PC-3 (cell line): Measurements from ENCODE around the gene NOTO. TPM values are rescaled to one million over a fixed set of nuclear protein-coding genes. Genes with fewer than 3 reads are reported as not detected.
"Not testable (repeated sequence)": the region's sequence is repeated elsewhere in the genome, so short reads cannot be mapped to it uniquely, and the experiment has no call there.

Experiments
- ATAC-seq: fragments of 200-7000 bp; cut with Tn5 transposase; 2 replicates; pipeline ENCODE4 v1.9.1; 2020; ENCODE audit warnings: mild to moderate bottlenecking, moderate library complexity
- BruUV-seq: library from RNA; stranded (reverse); fragments of 400-500 nt; replicated peaks from 2 replicates; lab custom pipeline; 2021; lab: Mats Ljungman, UMichigan
- CTCF ChIA-PET: fragments of 300-600 bp; sonication (Branson Sonifier 250); formaldehyde crosslinking; loops from one replicate; lab custom pipeline; 2022; ENCODE audit warnings: antibody characterized with exemption; lab: Charles Lee
- POLR2A ChIA-PET: fragments of 300-600 bp; sonication (Branson Sonifier 250); formaldehyde crosslinking; loops from one replicate; lab custom pipeline; 2022; ENCODE audit warnings: antibody characterized with exemption; ENCODE audit not compliant: unreplicated experiment; lab: Charles Lee
- DNase-seq: peaks from one replicate; pipeline ENCODE4 v3.0.0-alpha.2; 2015
- H2AFZ ChIP-seq: fragments of 300-600 bp; sonication (generic); 2 replicates; pipeline ENCODE4 v1.6.0; 2016; ENCODE audit warnings: antibody characterized with exemption, low read length
- H3F3A ChIP-seq: fragments of 300-600 bp; sonication (generic); one replicate; pipeline ENCODE4 v1.6.0; 2017; ENCODE audit warnings: antibody characterized with exemption, low read length, control low read depth, mild to moderate bottlenecking; ENCODE audit not compliant: unreplicated experiment
- H3K27ac ChIP-seq: fragments of 300-600 bp; sonication (generic); 2 replicates; pipeline ENCODE4 v1.5.1; 2016; ENCODE audit warnings: mild to moderate bottlenecking, low read length
- H3K27me3 ChIP-seq: fragments of 300-600 bp; sonication (generic); 2 replicates; pipeline ENCODE4 v1.6.1; 2016; ENCODE audit warnings: low read length, mixed read lengths
- H3K36me3 ChIP-seq: fragments of 300-600 bp; sonication (generic); 2 replicates; pipeline ENCODE4 v1.6.1; 2016; ENCODE audit warnings: low read depth, mixed run types, low read length, mixed read lengths
- H3K4me1 ChIP-seq: fragments of 300-600 bp; sonication (generic); 2 replicates; pipeline ENCODE4 v1.5.1; 2016; ENCODE audit warnings: low read length; ENCODE audit not compliant: insufficient read depth
- H3K4me2 ChIP-seq: fragments of 300-600 bp; sonication (generic); 2 replicates; pipeline ENCODE4 v1.6.0; 2016; ENCODE audit warnings: low read length
- H3K4me3 ChIP-seq: fragments of 300-600 bp; sonication (generic); 2 replicates; pipeline ENCODE4 v1.5.1; 2016; ENCODE audit warnings: mild to moderate bottlenecking, low read length, mixed read lengths
- H3K79me2 ChIP-seq: fragments of 300-600 bp; sonication (generic); 2 replicates; pipeline ENCODE4 v1.6.1; 2017; ENCODE audit warnings: low read length, mixed read lengths
- H3K9ac ChIP-seq: fragments of 300-600 bp; sonication (generic); 2 replicates; pipeline ENCODE4 v1.6.0; 2016; ENCODE audit warnings: mild to moderate bottlenecking, low read length
- H3K9me2 ChIP-seq: fragments of 300-600 bp; sonication (generic); replicated peaks from 2 replicates; pipeline ENCODE4 v1.6.1; 2016; ENCODE audit warnings: mixed run types, low read length, mixed read lengths
- H3K9me3 ChIP-seq: fragments of 300-600 bp; sonication (generic); 2 replicates; pipeline ENCODE4 v1.6.1; 2016; ENCODE audit warnings: low read length, mixed read lengths
- H4K20me1 ChIP-seq: fragments of 300-600 bp; sonication (generic); 2 replicates; pipeline ENCODE4 v1.6.1; 2016; ENCODE audit warnings: low read length, mixed read lengths
- EZH2 ChIP-seq: fragments of 300-600 bp; sonication (generic); IDR thresholded peaks from one replicate; pipeline ENCODE4 v1.6.1; 2017; ENCODE audit warnings: antibody characterized with exemption, mild to moderate bottlenecking, low read length; ENCODE audit not compliant: unreplicated experiment
- EZH2phosphoT487 ChIP-seq: fragments of 300-600 bp; sonication (generic); IDR thresholded peaks from 2 replicates; pipeline ENCODE4 v1.6.1; 2018; ENCODE audit warnings: mild to moderate bottlenecking, antibody characterized with exemption, low read length, borderline replicate concordance
- intact Hi-C: fragments of 100-400 bp; cut with micrococcal nuclease; formaldehyde crosslinking; loops from 2 replicates; pipeline ENCODE4 v1.9.0; 2023
- total RNA-seq: library from RNA; depleted of rRNA; stranded (reverse); fragments of >200 nt; gene quantifications from 2 replicates; pipeline ENCODE4 v1.2.3, GENCODE V29; 2014
- TF ChIP-seq, protein P1 (sequence below): fragments of 300-600 bp; sonication (generic); conservative IDR thresholded peaks from 2 replicates; pipeline ENCODE4 v1.5.1; 2017; ENCODE audit warnings: antibody characterized with exemption, low read depth, mild to moderate bottlenecking, low read length

Gene NOTO
- total RNA-seq, 1 experiment from 2014 or later = 0.07 TPM

GRCh38 chr2:73168348-73168747, 34.0 kb upstream of the NOTO start:
- CTCF ChIA-PET, H3K79me2 ChIP-seq, intact Hi-C loops, H3K4me2 ChIP-seq, H3K9ac ChIP-seq, H3K4me3 ChIP-seq, DNase-seq, POLR2A ChIA-PET, BruUV-seq, H2AFZ ChIP-seq, H4K20me1 ChIP-seq, H3K27ac ChIP-seq, H3F3A ChIP-seq, H3K36me3 ChIP-seq, H3K9me3 ChIP-seq, H3K4me1 ChIP-seq, ATAC-seq, H3K27me3 ChIP-seq, H3K9me2 ChIP-seq: not testable (repeated sequence)

- CTCF ChIA-PET, H3K27me3 ChIP-seq, H3K9me2 ChIP-seq, ATAC-seq, POLR2A ChIA-PET, H3K4me2 ChIP-seq, H4K20me1 ChIP-seq, DNase-seq, H3K4me3 ChIP-seq, H3K9me3 ChIP-seq, H2AFZ ChIP-seq, BruUV-seq, H3K79me2 ChIP-seq, H3K36me3 ChIP-seq, intact Hi-C loops, H3K4me1 ChIP-seq, H3K27ac ChIP-seq, H3F3A ChIP-seq, H3K9ac ChIP-seq: not testable (repeated sequence)
These were observed 32.0 kb upstream of the NOTO start for GRCh38 chr2:73170341-73170740.

DNA sequence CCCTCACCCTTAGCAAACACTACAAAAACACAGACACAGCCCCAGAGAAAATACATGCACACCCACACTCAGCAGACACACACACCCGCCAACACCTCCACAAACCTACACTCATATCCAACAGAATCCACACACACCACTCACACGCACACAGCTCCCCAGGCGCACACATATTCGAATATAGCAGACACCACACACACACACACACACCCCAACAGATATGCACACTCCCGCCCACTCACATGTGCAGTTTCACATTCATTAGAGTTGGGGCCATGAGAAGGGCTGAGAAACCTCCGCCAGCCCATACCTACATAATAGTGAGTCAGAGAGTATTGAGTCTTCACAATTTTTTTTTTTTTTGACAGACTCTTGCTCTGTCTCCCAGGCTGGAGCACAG, 29.4 kb upstream of the NOTO start:
- no peak for TF ChIP-seq EZH2
- no peak for TF ChIP-seq EZH2phosphoT487
- Histone ChIP-seq H3K4me1 (peaks cover 22% of the 10 kb centered on the region), H3K27me3 (peaks cover 8% of the 10 kb centered on the region; the same call in 1 of the 2 replicates), H3K79me2 (no peaks in the 10 kb centered on the region), H4K20me1 (no peaks in the 10 kb centered on the region), H3K4me2 (no peak overlapping the region), H3K36me3 (no peaks in the 10 kb centered on the region), H2AFZ (no peak overlapping the region), H3K9me2 (no peaks in the 10 kb centered on the region), H3F3A (no peaks in the 10 kb centered on the region), H3K4me3 (no peak overlapping the region), H3K9ac (no peak overlapping the region), H3K9me3 (no peaks in the 10 kb centered on the region), H3K27ac (no peak overlapping the region)
- ATAC-seq = no peak
- POLR2A ChIA-PET = no interaction called here
- intact Hi-C loops = no loop called here
- CTCF ChIA-PET = no interaction called here
- BruUV-seq = no TSS peak
- no peak for DNase-seq

- Histone ChIP-seq H2AFZ (no peak overlapping the region), H3F3A (no peaks in the 10 kb centered on the region), H3K9me3 (no peaks in the 10 kb centered on the region), H3K4me1 (peaks cover 22% of the 10 kb centered on the region), H3K4me3 (no peak overlapping the region), H3K27me3 (peaks cover 13% of the 10 kb centered on the region; the same call in 1 of the 2 replicates), H3K9me2 (no peaks in the 10 kb centered on the region), H3K27ac (no peak overlapping the region), H4K20me1 (no peaks in the 10 kb centered on the region), H3K36me3 (no peaks in the 10 kb centered on the region), H3K4me2 (no peak overlapping the region), H3K79me2 (no peaks in the 10 kb centered on the region), H3K9ac (no peak overlapping the region)
- DNase-seq = no peak
- intact Hi-C loops = no loop called here
- ChIA-PET CTCF (no interaction called here), POLR2A (no interaction called here)
- BruUV-seq = no TSS peak
- no peak for TF ChIP-seq EZH2
- TF ChIP-seq EZH2phosphoT487 = no peak
- TF ChIP-seq, protein P1, sequence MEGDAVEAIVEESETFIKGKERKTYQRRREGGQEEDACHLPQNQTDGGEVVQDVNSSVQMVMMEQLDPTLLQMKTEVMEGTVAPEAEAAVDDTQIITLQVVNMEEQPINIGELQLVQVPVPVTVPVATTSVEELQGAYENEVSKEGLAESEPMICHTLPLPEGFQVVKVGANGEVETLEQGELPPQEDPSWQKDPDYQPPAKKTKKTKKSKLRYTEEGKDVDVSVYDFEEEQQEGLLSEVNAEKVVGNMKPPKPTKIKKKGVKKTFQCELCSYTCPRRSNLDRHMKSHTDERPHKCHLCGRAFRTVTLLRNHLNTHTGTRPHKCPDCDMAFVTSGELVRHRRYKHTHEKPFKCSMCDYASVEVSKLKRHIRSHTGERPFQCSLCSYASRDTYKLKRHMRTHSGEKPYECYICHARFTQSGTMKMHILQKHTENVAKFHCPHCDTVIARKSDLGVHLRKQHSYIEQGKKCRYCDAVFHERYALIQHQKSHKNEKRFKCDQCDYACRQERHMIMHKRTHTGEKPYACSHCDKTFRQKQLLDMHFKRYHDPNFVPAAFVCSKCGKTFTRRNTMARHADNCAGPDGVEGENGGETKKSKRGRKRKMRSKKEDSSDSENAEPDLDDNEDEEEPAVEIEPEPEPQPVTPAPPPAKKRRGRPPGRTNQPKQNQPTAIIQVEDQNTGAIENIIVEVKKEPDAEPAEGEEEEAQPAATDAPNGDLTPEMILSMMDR = no peak
- no peak for ATAC-seq
These were observed 28.6 kb upstream of the NOTO start for GRCh38 chr2:73173781-73174180.
